Kidney (tissue), 14 donors: Measurements from ENCODE around the gene FBLN2. TPM values are rescaled to one million over a fixed set of nuclear protein-coding genes. Genes with fewer than 3 reads are reported as not detected.

ENCODE experiments used
- DNase-seq, 5 donors: peaks; one replicate each; pipeline ENCODE4 v3.0.0-alpha.2; 2013 to 2020
- FAIRE-seq: peaks from 2 replicates; lab custom pipeline; 2012; peaks lifted over from hg19 to GRCh38; lab: Jason Lieb, UNC
- H3K27ac ChIP-seq, 2 donors: one replicate each; pipeline ENCODE4 v1.7.0; 2013; ENCODE audit warnings: low read depth in 2 of 2, low read length in 2 of 2, inconsistent platforms in 1 of 2
- H3K27me3 ChIP-seq: one replicate; pipeline ENCODE4 v1.7.1; 2013; ENCODE audit warnings: low read length, inconsistent platforms; ENCODE audit not compliant: control insufficient read depth, insufficient read depth
- H3K36me3 ChIP-seq, 3 donors: one replicate each; pipeline versions ENCODE4 v1.7.0 to v1.7.1; 2013; ENCODE audit warnings: low read length in 3 of 3, control low read depth in 1 of 3, inconsistent platforms in 1 of 3; ENCODE audit not compliant: insufficient read depth in 3 of 3, control insufficient read depth in 2 of 3
- H3K4me1 ChIP-seq, 3 donors: one replicate each; pipeline versions ENCODE4 v1.7.0 to v1.7.1; 2013; ENCODE audit warnings: low read length in 3 of 3, inconsistent platforms in 1 of 3, low read depth in 1 of 3; ENCODE audit not compliant: control insufficient read depth in 2 of 3, insufficient read depth in 2 of 3
- H3K4me3 ChIP-seq, 3 donors: one replicate each; pipeline versions ENCODE4 v1.7.0 to v1.8.1; 2013; ENCODE audit warnings: low read length in 3 of 3, control low read depth in 1 of 3, inconsistent platforms in 1 of 3
- H3K9ac ChIP-seq, 3 donors: one replicate each; pipeline versions ENCODE4 v1.7.0 to v1.7.1; 2013; ENCODE audit warnings: low read length in 3 of 3, control low read depth in 1 of 3, inconsistent platforms in 1 of 3
- H3K9me3 ChIP-seq, 3 donors: one replicate each; pipeline versions ENCODE4 v1.7.0 to v1.7.1; 2013; ENCODE audit warnings: low read length in 3 of 3, control low read depth in 1 of 3, inconsistent platforms in 1 of 3; ENCODE audit not compliant: control insufficient read depth in 2 of 3, insufficient read depth in 1 of 3
- CTCF ChIP-seq: IDR thresholded peaks from 3 replicates; pipeline ENCODE4 v1.5.1; 2012; ENCODE audit warnings: mild to moderate bottlenecking, moderate library complexity, borderline replicate concordance; ENCODE audit not compliant: insufficient read depth; ENCODE audit errors: extremely low read depth
- intact Hi-C: fragments of 100-400 bp; cut with DNase I; formaldehyde crosslinking; loops from one replicate; pipeline ENCODE4 v1.11.1; 2022
- polyA plus RNA-seq: library from polyadenylated mRNA; stranded (reverse); fragments of 350-450 nt; fragmentation: Illumina TruSeq; extraction: RNeasy Lipid Tissue Mini Kit (QIAGEN cat#74804); gene quantifications from one replicate; pipeline ENCODE4 v1.2.3, GENCODE V29; 2014; ENCODE audit warnings: low read depth, low replicate concordance; ENCODE audit not compliant: insufficient read depth
- total RNA-seq: library from RNA; stranded (reverse); fragmentation: NEBNext Ultra II Directional; extraction: Animal tissue kit (Norgen Biotek cat#: 25700); gene quantifications from one replicate; pipeline ENCODE4 v1.2.1, GENCODE V29; 2021
- donor health status: control.
- donor health status: control.
- donor health status: control.
- donor health status: control.
- donor health status: control.
- donor health status: DM: yes; HTN: yes; CAD: no.
- donor health status: Normal renal cell carcinoma (clear cell type).

The FBLN2 gene
- total and polyA plus RNA-seq, 2 donors from 2014 or later = 3.2 to 43.4 TPM

DNA sequence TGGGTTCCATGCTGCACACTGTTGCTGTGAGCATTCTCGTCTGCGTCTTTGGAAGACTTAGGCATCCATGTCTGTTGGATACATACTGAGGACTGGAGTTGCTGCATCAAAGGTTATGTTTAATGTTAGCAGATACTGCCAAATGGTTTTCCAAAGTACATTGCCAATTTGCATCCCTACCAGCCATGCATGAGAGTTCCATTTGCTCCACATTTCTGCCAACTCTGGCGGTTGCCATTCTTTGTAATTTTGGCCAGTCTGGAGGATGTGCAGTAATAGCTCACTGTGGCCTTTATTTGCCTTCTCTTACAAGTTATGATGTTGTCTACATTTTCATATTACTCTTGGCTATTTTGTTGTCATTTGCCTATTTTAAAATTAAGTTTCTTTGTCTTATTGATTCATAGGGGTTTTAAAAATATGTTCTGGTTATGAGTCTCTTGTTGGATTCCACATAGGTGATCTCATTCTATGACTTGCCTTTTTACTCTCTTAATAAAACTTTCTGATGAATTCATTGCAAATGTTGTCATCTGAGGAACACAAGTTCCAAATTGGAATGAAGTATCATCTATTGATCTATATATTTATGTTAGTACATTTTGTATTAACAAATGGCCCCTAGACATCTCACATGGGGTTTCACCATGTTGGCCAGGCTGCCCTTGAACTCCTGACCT lies 42.1 kb downstream of the FBLN2 start:
- TF ChIP-seq CTCF = no peak
- H3K27ac ChIP-seq = no peak overlapping the region
- H3K27me3 ChIP-seq = no peaks in the 10 kb centered on the region
- FAIRE-seq (no peak), DNase-seq (no peak)
- no peak overlapping the region for H3K9ac ChIP-seq
- no peak overlapping the region for H3K4me3 ChIP-seq
- H3K36me3 ChIP-seq = no peaks in the 10 kb centered on the region
- intact Hi-C loops = no loop called here
- no peaks in the 10 kb centered on the region for H3K9me3 ChIP-seq
- H3K4me1 ChIP-seq = no peaks in the 10 kb centered on the region

DNA sequence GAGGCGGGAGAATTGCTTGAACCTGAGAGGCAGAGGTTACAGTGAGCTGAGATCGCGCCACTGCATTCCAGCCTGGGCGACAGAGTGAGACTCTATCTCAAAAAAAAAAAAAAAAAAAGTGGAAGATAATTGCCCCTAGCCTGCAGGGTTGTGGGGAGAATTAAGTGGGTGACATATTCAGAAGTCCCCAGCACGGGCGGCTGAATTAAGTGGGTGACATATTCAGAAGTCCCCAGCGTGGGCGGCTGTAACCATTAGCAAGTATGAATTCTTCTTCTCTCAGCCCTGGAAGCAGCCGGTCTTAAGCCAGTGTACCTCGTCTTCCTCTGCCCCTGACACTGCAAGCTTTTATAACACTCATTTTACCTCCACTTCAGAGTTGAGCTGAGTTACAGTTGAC lies 44.7 kb downstream of the FBLN2 start:
- no peak for DNase-seq
- Histone ChIP-seq H3K36me3 (no peaks in the 10 kb centered on the region), H3K4me1 (no peaks in the 10 kb centered on the region), H3K27me3 (no peaks in the 10 kb centered on the region), H3K9ac (no peak overlapping the region), H3K9me3 (no peaks in the 10 kb centered on the region), H3K27ac (no peak overlapping the region), H3K4me3 (no peak overlapping the region)
- intact Hi-C loops = no loop called here
- FAIRE-seq = no peak
- TF ChIP-seq CTCF = no peak

GRCh38 chr3:13594146-13594545 lies 45.2 kb downstream of the FBLN2 start:
- no peak for TF ChIP-seq CTCF
- FAIRE-seq (no peak), DNase-seq (no peak)
- Histone ChIP-seq H3K27ac (no peak overlapping the region), H3K9me3 (no peaks in the 10 kb centered on the region), H3K4me1 (no peaks in the 10 kb centered on the region), H3K27me3 (no peaks in the 10 kb centered on the region), H3K4me3 (no peak overlapping the region), H3K9ac (no peak overlapping the region), H3K36me3 (no peaks in the 10 kb centered on the region)
- intact Hi-C loops = no loop called here

DNA sequence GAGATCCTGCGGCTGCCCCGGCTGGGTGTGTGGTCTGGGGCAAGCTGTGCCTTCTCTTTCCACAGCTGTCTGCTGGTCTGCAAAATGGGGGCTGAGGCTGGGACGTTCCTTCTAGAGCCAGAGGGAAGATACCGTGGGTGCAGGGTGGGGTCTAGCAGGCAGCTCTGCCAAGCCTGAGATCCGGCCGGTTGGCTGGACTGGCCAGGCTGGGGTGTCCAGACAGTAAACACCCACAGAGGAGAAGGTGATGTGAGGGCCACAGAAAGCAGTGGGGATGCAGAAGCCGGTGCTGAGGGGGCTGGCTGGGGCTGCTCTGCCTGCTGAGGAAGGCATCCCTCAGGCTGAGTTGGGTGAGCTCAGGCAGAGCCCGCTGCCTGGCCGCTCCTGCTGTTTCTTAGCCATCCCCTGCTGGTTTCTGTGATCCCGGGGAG lies 46.1 kb downstream of the FBLN2 start:
- no peaks in the 10 kb centered on the region for H3K27me3 ChIP-seq
- no peak overlapping the region for H3K27ac ChIP-seq
- no peaks in the 10 kb centered on the region for H3K4me1 ChIP-seq
- FAIRE-seq = no peak
- intact Hi-C loops = no loop called here
- TF ChIP-seq CTCF = no peak
- H3K9me3 ChIP-seq = no peaks in the 10 kb centered on the region
- DNase-seq = no peak
- H3K4me3 ChIP-seq = no peak overlapping the region
- H3K9ac ChIP-seq = no peak overlapping the region
- H3K36me3 ChIP-seq = no peaks in the 10 kb centered on the region
